PC-9 (cell line): ENCODE data around the gene RIPK4. TPM values are rescaled to one million over a fixed set of nuclear protein-coding genes. Genes with fewer than 3 reads are reported as not detected.

Source experiments
- BruUV-seq: library from RNA; stranded (reverse); fragments of 400-500 nt; replicated peaks from 2 replicates; lab custom pipeline; 2021; lab: Mats Ljungman, UMichigan
- CTCF ChIA-PET: fragments of 300-600 bp; sonication (Branson Sonifier 250); formaldehyde crosslinking; loops from one replicate; lab custom pipeline; 2022; ENCODE audit warnings: antibody characterized with exemption; lab: Charles Lee
- POLR2A ChIA-PET: fragments of 300-600 bp; sonication (Branson Sonifier 250); formaldehyde crosslinking; loops from one replicate; lab custom pipeline; 2022; ENCODE audit warnings: antibody characterized with exemption; ENCODE audit not compliant: unreplicated experiment; lab: Charles Lee
- DNase-seq, 2 experiments: peaks; one replicate each; pipeline versions ENCODE4 v3.0.0 to v3.0.0-alpha.2; 2015 to 2022; ENCODE audit warnings: mixed read lengths in 1 of 2
- H2AFZ ChIP-seq: fragments of 200-600 bp; sonication (generic); 2 replicates; pipeline ENCODE4 v1.8.1; 2017; ENCODE audit warnings: antibody characterized with exemption
- H3F3A ChIP-seq: fragments of 200-600 bp; sonication (generic); 2 replicates; pipeline ENCODE4 v1.8.1; 2017; ENCODE audit warnings: antibody characterized with exemption, mild to moderate bottlenecking, low read depth; ENCODE audit not compliant: insufficient read depth
- H3K27ac ChIP-seq: fragments of 200-600 bp; sonication (generic); 2 replicates; pipeline ENCODE4 v1.6.1; 2016; ENCODE audit warnings: mixed run types
- H3K27me3 ChIP-seq: fragments of 200-600 bp; sonication (generic); 2 replicates; pipeline ENCODE4 v1.6.1; 2016; ENCODE audit warnings: low read depth, mixed run types; ENCODE audit not compliant: insufficient read depth
- H3K36me3 ChIP-seq: fragments of 200-600 bp; sonication (generic); 2 replicates; pipeline ENCODE4 v1.6.1; 2016; ENCODE audit warnings: low read depth, mixed run types
- H3K4me1 ChIP-seq: fragments of 200-600 bp; sonication (generic); replicated peaks from 2 replicates; pipeline ENCODE4 v1.6.1; 2016; ENCODE audit warnings: mixed run types; ENCODE audit not compliant: insufficient read depth
- H3K4me2 ChIP-seq: fragments of 200-600 bp; sonication (generic); 2 replicates; pipeline ENCODE4 v1.6.1; 2017; ENCODE audit warnings: mixed run types
- H3K4me3 ChIP-seq: fragments of 200-600 bp; sonication (generic); 2 replicates; pipeline ENCODE4 v1.6.1; 2016; ENCODE audit warnings: mixed run types
- H3K79me2 ChIP-seq: fragments of 200-600 bp; sonication (generic); 2 replicates; pipeline ENCODE4 v1.6.1; 2017; ENCODE audit warnings: low read depth, mixed run types
- H3K9me2 ChIP-seq: fragments of 200-600 bp; sonication (generic); 2 replicates; pipeline ENCODE4 v1.8.1; 2017; ENCODE audit warnings: mild to moderate bottlenecking; ENCODE audit not compliant: insufficient read depth
- H3K9me3 ChIP-seq: fragments of 200-600 bp; sonication (generic); 2 replicates; pipeline ENCODE4 v1.8.1; 2016; ENCODE audit warnings: low read depth; ENCODE audit not compliant: insufficient read depth
- H4K20me1 ChIP-seq: fragments of 200-600 bp; sonication (generic); 2 replicates; pipeline ENCODE4 v1.8.1; 2017; ENCODE audit not compliant: insufficient read depth
- CTCF ChIP-seq: fragments of 200-600 bp; sonication (generic); conservative IDR thresholded peaks from 2 replicates; pipeline ENCODE4 v1.6.1; 2017; ENCODE audit warnings: mixed run types, antibody characterized with exemption, mild to moderate bottlenecking, moderate library complexity
- EZH2 ChIP-seq: fragments of 200-600 bp; sonication (generic); IDR thresholded peaks from 2 replicates; pipeline ENCODE4 v1.8.0; 2017; ENCODE audit warnings: antibody characterized with exemption, low read depth
- intact Hi-C: fragments of 100-400 bp; cut with micrococcal nuclease; formaldehyde crosslinking; loops from one replicate; pipeline ENCODE4 v1.10.0; 2022; ENCODE audit not compliant: unreplicated experiment
- total RNA-seq: library from RNA; stranded (reverse); gene quantifications from 2 replicates; pipeline ENCODE4 v1.2.3, GENCODE V29; 2021

RIPK4 gene
- total RNA-seq, 1 experiment from 2014 or later = 30.1 TPM

DNA sequence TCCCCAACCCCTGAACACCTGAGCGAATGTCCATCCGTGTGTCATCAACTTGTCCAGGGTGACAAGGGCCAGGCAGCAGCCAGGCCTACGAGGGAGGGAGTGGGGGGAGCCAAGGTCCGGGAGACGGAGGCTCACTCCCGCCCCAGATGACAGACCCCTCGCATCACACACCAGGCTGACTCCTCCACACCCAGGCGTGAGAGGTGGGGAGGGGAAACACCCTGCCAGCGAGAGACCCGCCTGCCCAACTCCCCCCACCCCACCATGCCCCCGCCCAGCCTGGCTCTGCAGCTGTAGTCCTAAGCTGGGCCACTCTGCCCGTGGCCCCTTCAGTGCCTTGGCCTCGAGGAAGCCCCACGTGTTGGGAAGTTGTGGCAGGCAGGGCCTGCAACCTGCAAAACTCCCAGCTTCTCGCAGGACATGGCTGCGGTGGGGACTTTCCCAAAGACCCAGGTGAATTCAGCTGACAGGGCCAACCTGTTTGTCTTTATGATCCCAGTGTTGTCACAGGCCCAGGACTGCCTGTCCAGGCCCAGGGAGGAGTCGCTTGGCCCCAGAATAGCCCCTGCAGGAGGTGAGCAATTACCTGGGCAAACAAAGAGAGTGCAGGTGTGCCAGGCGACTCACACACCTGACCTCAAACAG is 62.9 kb downstream of the RIPK4 start:
- Histone ChIP-seq H3K36me3 (no peaks in the 10 kb centered on the region), H2AFZ (no peak overlapping the region), H3K4me3 (no peak overlapping the region), H3K27ac (peak overlapping the region; percentile 93), H3K79me2 (peaks cover 3% of the 10 kb centered on the region; the same call in 1 of the 2 replicates), H3K4me1 (peaks cover 72% of the 10 kb centered on the region), H3K9me2 (no peaks in the 10 kb centered on the region), H4K20me1 (no peaks in the 10 kb centered on the region), H3K9me3 (no peaks in the 10 kb centered on the region; the same call in 1 of the 2 replicates), H3F3A (peaks cover 40% of the 10 kb centered on the region), H3K27me3 (no peaks in the 10 kb centered on the region), H3K4me2 (peak overlapping the region; percentile 60)
- BruUV-seq = no TSS peak
- peak; percentile 78 to 97 for DNase-seq
- TF ChIP-seq CTCF (no peak), EZH2 (no peak)
- ChIA-PET CTCF (no interaction called here), POLR2A (interaction anchor here (0.6 kb wide), 1 partner anchor 83 kb away, joined by 11 read pairs; no protein-coding TSS in a partner anchor)
- intact Hi-C loops = no loop called here

GRCh38 chr21:41701749-41702148 is 65.1 kb downstream of the RIPK4 start:
- peaks cover 3% of the 10 kb centered on the region; the same call in 1 of the 2 replicates for H3K79me2 ChIP-seq
- no peak for DNase-seq
- H3K9me3 ChIP-seq = no peaks in the 10 kb centered on the region; the same call in 1 of the 2 replicates
- peaks cover 18% of the 10 kb centered on the region for H3F3A ChIP-seq
- no peaks in the 10 kb centered on the region for H3K27me3 ChIP-seq
- no peak overlapping the region for H3K27ac ChIP-seq
- ChIA-PET CTCF (no interaction called here), POLR2A (no interaction called here)
- H3K4me2 ChIP-seq = no peak overlapping the region
- H3K9me2 ChIP-seq = no peaks in the 10 kb centered on the region
- H3K36me3 ChIP-seq = no peaks in the 10 kb centered on the region
- intact Hi-C loops = no loop called here
- H3K4me1 ChIP-seq = peaks cover 51% of the 10 kb centered on the region
- TF ChIP-seq EZH2 (no peak), CTCF (no peak)
- H4K20me1 ChIP-seq = no peaks in the 10 kb centered on the region
- BruUV-seq = no TSS peak
- H3K4me3 ChIP-seq = no peak overlapping the region
- H2AFZ ChIP-seq = no peak overlapping the region

- no peaks in the 10 kb centered on the region; the same call in 1 of the 2 replicates for H3K9me3 ChIP-seq
- ChIA-PET POLR2A (no interaction called here), CTCF (no interaction called here)
- H4K20me1 ChIP-seq = no peaks in the 10 kb centered on the region
- H3K4me1 ChIP-seq = peaks cover 26% of the 10 kb centered on the region
- H3K4me3 ChIP-seq = no peak overlapping the region
- DNase-seq = no peak
- no peaks in the 10 kb centered on the region for H3K9me2 ChIP-seq
- no peaks in the 10 kb centered on the region for H3K27me3 ChIP-seq
- H3K36me3 ChIP-seq = no peaks in the 10 kb centered on the region
- TF ChIP-seq CTCF (no peak), EZH2 (no peak)
- H2AFZ ChIP-seq = no peak overlapping the region
- no peak overlapping the region for H3K4me2 ChIP-seq
- H3K79me2 ChIP-seq = no peaks in the 10 kb centered on the region
- H3K27ac ChIP-seq = no peak overlapping the region
- H3F3A ChIP-seq = 0 out of 2 replicates have a peak, but pooled peaks cover 4% of the 10 kb centered on the region
- no TSS peak for BruUV-seq
- intact Hi-C loops = no loop called here
These were observed 67.5 kb downstream of the RIPK4 start for GRCh38 chr21:41699311-41699710.
